ENCODE measurements around the gene TFCP2.
"Not testable (repeated sequence)": the region's sequence is repeated elsewhere in the genome, so short reads cannot be mapped to it uniquely, and the experiment has no call there.

Gene TFCP2

DNA sequence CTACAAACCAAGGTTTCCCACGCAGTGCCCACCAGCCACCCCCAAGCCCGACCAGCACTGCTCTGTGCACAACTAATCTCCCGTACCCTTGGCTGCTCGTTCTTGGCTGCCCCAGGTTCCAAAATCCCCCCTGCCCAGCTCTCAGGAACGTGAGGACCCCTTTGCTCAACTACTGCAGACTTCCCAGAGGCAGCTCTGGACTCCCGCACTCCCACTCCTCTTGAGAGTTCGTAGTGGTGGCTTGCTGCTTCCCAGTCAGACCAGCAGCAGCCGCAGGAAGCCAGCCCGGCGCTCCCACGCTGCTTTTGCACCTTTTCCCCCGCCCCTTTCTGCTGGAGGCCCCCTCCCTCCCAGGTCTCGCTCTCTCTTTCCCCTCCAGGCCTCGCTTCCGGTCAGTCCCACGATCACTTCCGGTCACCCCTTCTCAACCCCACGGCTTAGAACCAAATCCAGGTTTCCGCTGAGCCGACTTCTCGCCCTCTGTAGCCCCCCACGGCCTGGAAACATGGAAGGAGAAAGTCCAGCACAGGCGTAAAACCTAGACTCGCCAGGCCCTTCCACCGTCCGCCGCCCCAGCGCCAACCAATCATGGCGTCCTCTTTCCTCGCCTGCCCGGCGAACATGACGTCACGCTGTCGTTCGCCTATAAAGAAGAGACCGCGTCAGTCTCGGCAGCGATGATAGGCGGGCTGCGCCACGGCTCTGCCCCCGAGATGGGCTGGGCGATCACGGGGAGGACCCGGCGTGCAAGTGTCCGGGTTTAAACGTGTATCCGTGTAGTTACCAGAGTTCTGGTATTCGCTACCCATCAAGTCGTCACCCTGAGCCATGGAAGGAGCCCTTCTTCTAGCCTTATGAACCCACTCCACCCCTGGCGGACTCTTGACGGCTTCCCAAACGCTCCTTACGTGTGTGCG is at the start of gene TFCP2:
Gene TFCP2, minus strand, starts transcription at position 621 of the 917 bp plus-strand sequence. CDS start 713 bp downstream, outside the sequence.
- peak; percentile 88 for DNase-seq (ENCODE audit: low read depth)

GRCh38 chr12:51222461-51222860 is 49.5 kb upstream of the TFCP2 start:
- no peak for DNase-seq (ENCODE audit: low read depth)

DNA sequence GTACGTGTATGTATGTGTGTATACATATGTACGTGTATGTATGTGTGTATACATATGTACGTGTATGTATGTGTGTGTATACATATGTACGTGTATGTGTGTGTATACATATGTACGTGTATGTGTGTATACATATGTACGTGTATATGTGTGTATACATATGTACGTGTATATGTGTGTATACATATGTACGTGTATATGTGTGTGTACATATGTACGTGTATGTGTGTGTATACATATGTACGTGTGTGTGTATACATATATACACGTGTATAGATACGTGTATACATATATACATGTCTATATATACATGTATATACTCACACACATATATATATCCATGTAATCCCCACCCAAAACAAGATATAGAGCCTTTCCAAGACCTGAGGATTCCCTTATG is 46.9 kb upstream of the TFCP2 start:
- DNase-seq (ENCODE audit: low read depth) = not testable (repeated sequence)

- no peak for DNase-seq (ENCODE audit: low read depth)
These were observed 46.4 kb upstream of the TFCP2 start for GRCh38 chr12:51219322-51219721.

DNA sequence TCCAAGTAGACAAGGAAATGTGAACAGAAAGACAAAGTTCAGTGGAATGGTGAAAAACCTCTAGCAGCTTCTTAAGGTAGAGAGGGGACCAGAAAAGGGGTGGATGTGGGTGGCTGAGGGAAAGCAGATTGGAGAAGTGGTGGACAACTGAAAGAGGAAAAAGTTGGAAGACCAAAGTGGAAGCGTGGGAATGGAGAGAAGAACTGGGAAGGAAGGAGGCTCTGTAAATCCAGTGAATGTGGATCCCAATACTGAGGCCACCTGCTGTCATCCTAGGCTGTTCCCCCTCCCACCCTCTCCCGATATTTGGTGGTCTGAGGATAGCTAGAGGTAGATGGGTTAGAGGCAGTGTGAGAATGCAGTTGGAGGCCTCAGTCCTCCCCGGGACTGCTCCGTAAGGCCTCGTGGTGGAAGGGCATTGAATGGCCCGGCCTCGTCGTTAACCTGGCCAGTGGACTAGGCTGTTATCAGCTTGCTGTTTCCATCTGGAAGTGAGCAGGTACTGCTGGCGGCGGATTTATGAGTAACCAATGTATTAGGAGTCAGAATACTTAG is 45.7 kb upstream of the TFCP2 start:
- DNase-seq (ENCODE audit: low read depth) = no peak

DNA sequence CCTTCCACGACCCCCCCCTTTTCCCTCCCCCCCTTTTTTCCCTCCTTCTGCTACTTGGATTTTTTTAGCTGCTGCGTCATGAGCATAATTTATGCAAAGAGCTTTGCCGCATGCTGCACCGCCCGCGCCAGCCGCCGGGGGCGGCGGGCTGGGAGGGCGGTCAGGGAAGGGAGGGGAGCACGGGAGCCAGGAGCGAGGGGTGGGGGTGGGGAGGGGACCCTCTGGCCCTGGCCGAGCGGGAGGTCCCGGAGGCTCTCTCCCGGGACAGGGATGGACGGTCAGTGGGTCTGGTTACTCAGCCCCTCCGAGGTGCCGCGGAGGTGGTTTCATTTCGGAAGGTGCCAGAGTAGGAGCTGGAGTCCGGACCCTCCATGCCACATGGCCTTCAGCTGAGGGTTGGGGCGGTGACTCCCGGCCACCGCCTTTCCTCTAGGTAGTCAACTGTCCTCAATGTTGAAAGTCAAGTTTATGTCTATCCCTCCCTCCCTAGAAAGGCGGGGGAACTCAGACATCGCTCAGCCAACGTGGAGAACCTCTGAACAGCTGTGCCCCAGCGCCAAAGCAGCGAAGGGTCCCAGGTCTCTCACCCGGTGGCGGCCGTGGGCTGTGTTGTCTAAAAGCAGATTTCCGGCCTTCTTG is 45.2 kb upstream of the TFCP2 start, which contains the start of gene POU6F1:
Gene POU6F1, minus strand, starts transcription at position 95 of the 639 bp plus-strand sequence. CDS start 11,226 bp downstream, outside the sequence.
- peak; percentile 32 for DNase-seq (ENCODE audit: low read depth)

GRCh38 chr12:51217133-51217967 is 44.4 kb upstream of the TFCP2 start:
- DNase-seq (ENCODE audit: low read depth) = no peak

- no peak for DNase-seq (ENCODE audit: low read depth)
These were observed 43.7 kb upstream of the TFCP2 start for GRCh38 chr12:51216642-51217041.

GRCh38 chr12:51214895-51215294 is 42.0 kb upstream of the TFCP2 start:
- DNase-seq (ENCODE audit: low read depth) = no peak

- DNase-seq (ENCODE audit: low read depth) = no peak
These were observed 37.9 kb upstream of the TFCP2 start for GRCh38 chr12:51210690-51211395.

GRCh38 chr12:51209259-51209658 is 36.3 kb upstream of the TFCP2 start:
- DNase-seq (ENCODE audit: low read depth) = no peak

DNA sequence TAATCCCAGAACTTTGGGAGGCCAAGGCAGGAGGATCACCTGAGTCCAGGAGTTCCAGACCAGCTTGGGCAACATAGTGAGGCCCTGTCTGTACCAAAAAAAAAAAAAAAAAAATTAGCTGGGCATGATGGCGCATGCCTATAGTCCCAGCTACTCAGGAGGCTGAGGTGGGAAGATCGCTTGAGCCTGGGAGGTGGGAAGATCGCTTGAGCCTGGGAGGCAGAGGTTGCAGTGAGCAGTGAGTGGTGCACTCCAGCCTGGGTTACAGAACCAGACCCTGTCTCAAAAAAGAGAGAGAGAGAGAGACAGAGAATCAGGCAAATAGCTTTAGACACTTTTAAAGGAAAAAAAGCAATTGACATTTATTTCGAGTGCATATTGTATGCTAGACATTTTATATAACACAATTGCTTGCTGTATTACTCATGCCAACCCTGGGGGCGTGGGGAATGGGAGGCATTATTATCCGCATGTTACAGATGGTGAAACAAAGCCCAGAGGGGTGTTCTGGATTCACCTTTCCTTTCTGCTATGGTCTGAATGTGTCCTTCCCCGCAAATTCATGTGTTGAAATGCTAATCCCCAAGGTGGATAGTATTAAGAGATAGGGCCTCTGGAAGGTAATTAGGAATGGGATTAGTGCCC is 35.2 kb upstream of the TFCP2 start:
- no peak for DNase-seq (ENCODE audit: low read depth)

GRCh38 chr12:51205350-51205749 is 32.4 kb upstream of the TFCP2 start:
- no peak for DNase-seq (ENCODE audit: low read depth)

DNA sequence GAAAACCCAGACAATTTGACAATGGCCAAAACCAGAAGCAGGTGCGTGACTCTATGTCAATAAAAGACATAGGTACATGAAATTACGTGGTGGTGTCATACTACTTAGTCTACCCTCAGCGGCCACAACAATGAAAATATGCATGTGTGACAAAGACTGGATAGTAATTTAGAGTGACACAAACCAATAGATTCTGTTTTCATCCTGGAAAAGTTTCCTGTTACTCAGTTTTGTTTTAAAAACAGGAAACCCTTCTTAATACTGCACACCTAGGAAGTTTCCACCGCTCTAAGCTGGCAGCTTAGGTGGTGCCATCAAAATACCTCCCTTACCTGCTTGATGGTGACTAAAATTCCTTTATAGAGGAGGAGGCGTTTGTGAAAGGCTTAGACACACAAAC is 29.8 kb upstream of the TFCP2 start:
- DNase-seq (ENCODE audit: low read depth) = no peak

DNA sequence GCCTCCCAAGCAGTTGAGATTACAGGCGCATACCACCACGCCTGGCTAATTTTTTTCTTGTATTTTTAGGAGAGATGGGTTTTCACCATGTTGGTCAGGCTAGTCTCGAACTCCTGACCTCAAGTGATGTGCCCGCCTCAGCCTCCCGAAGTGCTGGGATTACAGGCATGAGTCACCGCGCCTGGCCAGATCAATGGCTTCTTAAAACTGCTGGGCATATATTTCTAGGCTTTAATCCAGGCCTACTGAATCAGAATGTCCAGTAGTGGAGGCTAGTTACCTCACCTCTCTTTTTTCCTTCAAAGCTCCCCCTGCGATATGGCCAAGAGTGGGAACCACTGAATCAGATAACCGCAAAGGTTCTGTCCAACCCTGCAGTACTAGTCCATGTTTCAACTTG is 27.9 kb upstream of the TFCP2 start:
- no peak for DNase-seq (ENCODE audit: low read depth)

DNA sequence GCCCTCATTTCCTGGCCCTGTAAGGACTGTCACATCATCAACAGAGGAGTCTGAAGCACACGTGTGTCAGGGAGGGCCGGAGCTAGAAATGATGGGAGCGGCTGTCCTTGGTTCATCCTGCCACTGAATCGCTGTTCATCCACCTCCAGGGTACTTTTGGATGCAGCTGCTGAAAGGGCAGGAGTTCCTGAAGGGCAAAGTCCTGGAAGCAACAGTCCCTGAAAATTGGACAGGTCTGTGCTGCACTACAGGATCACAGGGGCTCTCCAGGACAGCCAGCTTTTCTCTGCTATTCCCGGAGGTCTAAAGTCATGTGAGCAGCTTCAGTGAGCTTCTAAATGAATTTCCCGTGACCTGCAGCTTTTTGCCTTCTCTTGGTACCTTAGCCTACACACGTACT is 27.2 kb upstream of the TFCP2 start:
- no peak for DNase-seq (ENCODE audit: low read depth)

- DNase-seq (ENCODE audit: low read depth) = no peak
These were observed 26.5 kb upstream of the TFCP2 start for GRCh38 chr12:51199366-51199945.

GRCh38 chr12:51198568-51199365 is 25.8 kb upstream of the TFCP2 start:
- DNase-seq (ENCODE audit: low read depth) = no peak

DNA sequence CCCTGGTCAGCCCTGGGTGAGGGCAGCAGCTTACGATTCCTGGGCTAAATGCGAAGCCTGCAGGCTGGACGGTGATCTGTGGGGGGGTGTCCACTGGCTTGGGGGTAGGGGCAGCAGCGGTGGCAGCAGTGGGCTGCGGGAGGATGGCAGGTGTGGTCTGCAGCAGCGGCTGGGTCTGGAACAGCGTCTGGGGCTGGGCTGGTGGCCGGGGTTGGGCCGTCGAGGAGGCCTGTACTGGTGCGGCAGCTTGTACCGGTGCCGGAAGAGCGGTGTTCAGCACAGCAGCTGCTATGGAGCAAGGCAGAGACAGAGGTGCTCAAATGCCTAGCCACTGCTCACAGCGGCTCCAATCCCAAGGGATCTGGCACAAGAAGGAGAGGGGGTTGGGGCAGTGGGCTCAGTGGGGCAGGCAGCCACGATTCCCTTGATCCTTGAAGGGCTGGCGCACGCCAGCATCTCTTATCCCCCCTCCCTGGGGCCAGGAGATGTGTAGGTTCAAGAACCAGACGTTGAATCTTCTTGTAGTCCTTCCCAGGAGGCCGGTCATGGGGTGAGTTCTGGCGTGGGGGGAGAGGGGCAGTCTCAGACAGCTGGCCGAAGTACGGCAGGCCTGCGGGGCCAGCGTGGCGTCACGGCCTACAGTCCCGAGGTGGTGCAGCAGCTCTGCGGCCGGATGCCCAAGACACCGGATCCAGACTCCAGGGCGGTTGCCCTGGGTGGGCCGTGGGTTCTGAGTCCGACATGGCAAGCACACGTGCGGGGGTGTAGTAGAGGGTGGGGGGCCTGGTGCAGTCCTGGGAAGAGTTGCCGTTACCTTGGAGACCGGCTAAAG is 25.0 kb upstream of the TFCP2 start:
- DNase-seq (ENCODE audit: low read depth) = no peak

Data from stimulated activated CD8-positive, alpha-beta memory T cell treated with anti-CD3 and anti-CD28 coated beads, Interleukin-15, amount 100 ng/mL, for 1 hour (primary cell).